Measurements from ENCODE around the gene SORT1. TPM values are rescaled to one million over a fixed set of nuclear protein-coding genes. Genes with fewer than 3 reads are reported as not detected.

Gene SORT1
- polyA plus RNA-seq, 1 of the 3 experiments (the other 2 are of a cell fraction), result 8.5 TPM

GRCh38 chr1:109271458-109271857 lies 126.3 kb downstream of the SORT1 start:
- no peak overlapping the region for H3K4me3 ChIP-seq (ENCODE audit: low read depth in 2 of 2, low read length in 1 of 2)
- no peaks in the 10 kb centered on the region for H3K27me3 ChIP-seq (ENCODE audit: insufficient read depth)
- H3K36me3 ChIP-seq (replicated peaks in 1 of 2; ENCODE audit: control insufficient read depth in 1 of 2, insufficient read depth in 2 of 2, low read length in 1 of 2), result no peaks in the 10 kb centered on the region
- no peaks in the 10 kb centered on the region for H3K79me2 ChIP-seq (ENCODE audit: insufficient read depth)
- H3K4me1 ChIP-seq (ENCODE audit: control insufficient read depth in 1 of 2, insufficient read depth in 2 of 2, low read depth in 1 of 2, low read length in 1 of 2), result peaks cover 15 to 19% of the 10 kb centered on the region in 2 experiments
- H2AFZ ChIP-seq (ENCODE audit: low read depth), result no peak overlapping the region
- POLR2A ChIA-PET, result no interaction called here
- H3K9me3 ChIP-seq, result no peaks in the 10 kb centered on the region
- no peaks in the 10 kb centered on the region for H3K9me2 ChIP-seq
- H3F3A ChIP-seq (replicated peaks; ENCODE audit: insufficient read depth), result peaks cover 6% of the 10 kb centered on the region
- 81% methylated on average over 5 of the region's 6 CpGs for WGBS (ENCODE audit: low lambda C conversion rate)
- no peak overlapping the region for H3K27ac ChIP-seq (ENCODE audit: low read depth in 2 of 2, low read length in 1 of 2)
- no peak for DNase-seq
- no peaks in the 10 kb centered on the region for H4K20me1 ChIP-seq (ENCODE audit: insufficient read depth)
- CTCF ChIA-PET, result interaction anchor here (1.2 to 1.9 kb wide), 2 partner anchors 128 to 159 kb away, joined by 3 to 6 read pairs; a partner anchor contains a TSS
- H3K4me2 ChIP-seq, result no peak overlapping the region
- TF ChIP-seq FOXJ3 (CRISPR knock-in tag; IDR thresholded peaks at IDR 0.05) (no peak), MXI1 (IDR thresholded peaks at IDR 0.05; ENCODE audit: low read depth, low read length) (no peak), FOSL2 (IDR thresholded peaks at IDR 0.05; ENCODE audit: borderline replicate concordance, low read depth) (no peak)
- H3K9ac ChIP-seq, result no peak overlapping the region

GRCh38 chr1:109270623-109271317 lies 126.9 kb downstream of the SORT1 start:
- no peak overlapping the region for H2AFZ ChIP-seq (ENCODE audit: low read depth)
- no peaks in the 10 kb centered on the region for H4K20me1 ChIP-seq (ENCODE audit: insufficient read depth)
- no peak overlapping the region for H3K4me3 ChIP-seq (ENCODE audit: low read depth in 2 of 2, low read length in 1 of 2)
- no peaks in the 10 kb centered on the region for H3K27me3 ChIP-seq (ENCODE audit: insufficient read depth)
- no peak overlapping the region for H3K9ac ChIP-seq
- H3F3A ChIP-seq (replicated peaks; ENCODE audit: insufficient read depth), result no peaks in the 10 kb centered on the region
- H3K9me3 ChIP-seq, result no peaks in the 10 kb centered on the region
- TF ChIP-seq FOXM1 (IDR thresholded peaks at IDR 0.05; ENCODE audit: low read depth) (no peak), SMC3 (IDR thresholded peaks at IDR 0.05; ENCODE audit: low read depth, low read length) (no peak), TAF1 (IDR thresholded peaks at IDR 0.05; ENCODE audit: borderline replicate concordance, low read depth, low read length) (no peak), MAX (IDR thresholded peaks at IDR 0.05; ENCODE audit: low read depth) (no peak), FOSL2 (IDR thresholded peaks at IDR 0.05; ENCODE audit: borderline replicate concordance, low read depth) (no peak)
- ChIA-PET CTCF (interaction anchor here (1.2 to 1.9 kb wide), 2 partner anchors 128 to 158 kb away, joined by 3 to 6 read pairs; a partner anchor contains a TSS), POLR2A (no interaction called here)
- DNase-seq, result no peak
- WGBS (ENCODE audit: low lambda C conversion rate), result 94% methylated on average over 6 of the region's 20 CpGs
- H3K79me2 ChIP-seq (ENCODE audit: insufficient read depth), result no peaks in the 10 kb centered on the region
- H3K9me2 ChIP-seq, result no peaks in the 10 kb centered on the region
- no peak overlapping the region for H3K27ac ChIP-seq (ENCODE audit: low read depth in 2 of 2, low read length in 1 of 2)
- peaks cover 12 to 16% of the 10 kb centered on the region in 2 experiments for H3K4me1 ChIP-seq (ENCODE audit: control insufficient read depth in 1 of 2, insufficient read depth in 2 of 2, low read depth in 1 of 2, low read length in 1 of 2)
- no peaks in the 10 kb centered on the region for H3K36me3 ChIP-seq (replicated peaks in 1 of 2; ENCODE audit: control insufficient read depth in 1 of 2, insufficient read depth in 2 of 2, low read length in 1 of 2)
- no peak overlapping the region for H3K4me2 ChIP-seq

GRCh38 chr1:109269981-109270622 lies 127.6 kb downstream of the SORT1 start:
- no peak overlapping the region for H2AFZ ChIP-seq (ENCODE audit: low read depth)
- no peak overlapping the region for H3K27ac ChIP-seq (ENCODE audit: low read depth in 2 of 2, low read length in 1 of 2)
- H3K4me2 ChIP-seq, result no peak overlapping the region
- H3K27me3 ChIP-seq (ENCODE audit: insufficient read depth), result no peaks in the 10 kb centered on the region
- no peak for DNase-seq
- no peaks in the 10 kb centered on the region for H3K9me2 ChIP-seq
- 84% methylated on average over 12 of the region's 17 CpGs for WGBS (ENCODE audit: low lambda C conversion rate)
- no peaks in the 10 kb centered on the region for H3K9me3 ChIP-seq
- no peaks in the 10 kb centered on the region for H3K36me3 ChIP-seq (replicated peaks in 1 of 2; ENCODE audit: control insufficient read depth in 1 of 2, insufficient read depth in 2 of 2, low read length in 1 of 2)
- no peaks in the 10 kb centered on the region for H4K20me1 ChIP-seq (ENCODE audit: insufficient read depth)
- no peaks in the 10 kb centered on the region for H3K79me2 ChIP-seq (ENCODE audit: insufficient read depth)
- CTCF ChIA-PET, result interaction anchor here (1.3 to 4.9 kb wide), 2 partner anchors 11 to 129 kb away, joined by 4 to 32 read pairs; partner anchors contain the start of gene SORT1
- H3K9ac ChIP-seq, result no peak overlapping the region
- peaks cover 6 to 9% of the 10 kb centered on the region in 2 experiments for H3K4me1 ChIP-seq (ENCODE audit: control insufficient read depth in 1 of 2, insufficient read depth in 2 of 2, low read depth in 1 of 2, low read length in 1 of 2)
- no peak overlapping the region for H3K4me3 ChIP-seq (ENCODE audit: low read depth in 2 of 2, low read length in 1 of 2)
- POLR2A ChIA-PET, result no interaction called here
- no peaks in the 10 kb centered on the region for H3F3A ChIP-seq (replicated peaks; ENCODE audit: insufficient read depth)
- TF ChIP-seq USF2 (IDR thresholded peaks at IDR 0.05; ENCODE audit: borderline replicate concordance, low read depth, low read length) (no peak), RCOR1 (IDR thresholded peaks at IDR 0.05; ENCODE audit: low read length) (no peak), RFX5 (IDR thresholded peaks at IDR 0.05; ENCODE audit: low read length) (no peak), GATA2 (CRISPR knock-in tag; IDR thresholded peaks at IDR 0.05) (no peak), REST (IDR thresholded peaks at IDR 0.05; ENCODE audit: low read depth, low read length) (no peak), ZBTB33 (IDR thresholded peaks at IDR 0.05; ENCODE audit: borderline replicate concordance, low read depth) (no peak)
